RWPE1 (cell line): ENCODE results near the gene MATK.
A peak's percentile ranks its signal among the peaks of the same experiment; 100 is the strongest.

Experiments used
- CTCF ChIA-PET: fragments of 350-600 bp; sonication (Branson Sonifier 250); formaldehyde crosslinking; extraction: SDS; loops from one replicate; lab custom pipeline; 2021; lab: Yijun Ruan, JAX
- POLR2A ChIA-PET: fragments of 400-600 bp; formaldehyde crosslinking; extraction: SDS; loops from one replicate; lab custom pipeline; 2020; ENCODE audit warnings: antibody characterized with exemption; ENCODE audit not compliant: low non-redundant PET; lab: Yijun Ruan, JAX
- DNase-seq: peaks from one replicate; pipeline ENCODE4 v3.0.0; 2012; ENCODE audit warnings: low spot score
- H3K27ac ChIP-seq: fragments of 450-650 bp; 2 replicates; pipeline ENCODE4 v1.5.1; 2017
- CTCF ChIP-seq: fragments of 450-650 bp; conservative IDR thresholded peaks from 2 replicates; pipeline ENCODE4 v1.5.1; 2017; ENCODE audit warnings: low read depth, mild to moderate bottlenecking

MATK gene

GRCh38 chr19:3773814-3774515 is 12.2 kb downstream of the MATK start:
- POLR2A ChIA-PET = no interaction called here
- no peak overlapping the region for H3K27ac ChIP-seq
- no peak for DNase-seq
- no peak for TF ChIP-seq CTCF
- CTCF ChIA-PET = interaction anchor here (0.6 to 0.7 kb wide), 2 partner anchors 75 to 1632 kb away, joined by 3 to 7 read pairs; no protein-coding TSS in a partner anchor

- ChIA-PET CTCF (no interaction called here), POLR2A (no interaction called here)
- TF ChIP-seq CTCF = no peak
- no peak within 1 kb of the TSS for H3K27ac ChIP-seq
- no peak for DNase-seq
Observed at GRCh38 chr19:3771906-3772455, 14.2 kb downstream of the MATK start, which contains the start of gene RAX2. TSS of gene RAX2 (minus strand) at chr19:3772228. CDS start at chr19:3771742, 486 bp downstream.

DNA sequence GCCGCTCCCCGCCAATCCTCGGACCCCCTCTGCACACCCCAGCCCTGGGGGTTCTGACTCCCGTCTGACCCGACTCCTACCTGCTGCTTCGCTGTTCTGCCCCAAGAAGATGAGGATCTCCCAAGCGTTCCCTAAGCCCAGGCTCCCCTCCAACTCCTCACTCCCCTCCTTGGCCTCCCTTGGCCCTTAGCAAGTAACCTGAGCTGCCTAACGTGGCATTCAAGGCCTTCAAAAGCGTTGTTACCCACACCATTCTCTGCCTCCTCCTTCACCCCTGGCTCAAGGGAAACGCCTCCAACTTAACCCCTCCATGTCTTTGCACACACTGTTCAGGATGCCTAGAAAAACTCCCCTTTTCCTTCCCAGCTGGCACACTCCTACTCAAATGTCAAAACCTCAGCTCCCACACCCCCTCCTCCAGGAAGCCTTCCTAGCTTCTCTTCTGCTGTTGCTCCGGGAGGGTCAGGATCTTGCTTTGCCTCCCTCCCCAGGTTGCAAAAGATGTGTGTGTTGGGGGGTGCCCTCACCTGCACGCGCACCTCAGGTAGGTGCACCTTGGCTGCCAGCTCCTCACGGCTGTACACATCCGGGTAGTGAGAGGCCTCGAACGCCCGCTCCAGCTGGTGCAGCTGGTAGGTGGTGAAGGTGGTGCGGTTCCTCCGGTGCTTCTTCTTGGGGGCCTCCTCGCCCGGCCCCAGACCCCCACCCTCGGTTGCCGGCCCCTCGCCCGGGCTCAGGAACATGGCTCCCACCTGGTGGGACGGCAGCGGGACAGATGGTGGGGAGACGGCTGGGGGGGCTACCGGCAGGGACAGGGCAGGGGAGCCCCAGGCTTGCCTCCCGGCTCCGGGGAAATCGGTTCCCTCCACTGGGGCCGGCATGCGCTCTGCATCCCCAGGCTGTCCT is 14.9 kb downstream of the MATK start:
- no peak for DNase-seq
- H3K27ac ChIP-seq = no peak overlapping the region
- TF ChIP-seq CTCF = no peak
- POLR2A ChIA-PET = no interaction called here
- CTCF ChIA-PET = interaction anchor here (0.7 kb wide), 1 partner anchor 877 kb away, joined by 3 read pairs; no protein-coding TSS in a partner anchor

GRCh38 chr19:3770136-3770999 is 15.8 kb downstream of the MATK start:
- ChIA-PET POLR2A (no interaction called here), CTCF (no interaction called here)
- no peak for TF ChIP-seq CTCF
- DNase-seq = no peak
- H3K27ac ChIP-seq = no peak overlapping the region

GRCh38 chr19:3769494-3769893 is 16.7 kb downstream of the MATK start:
- DNase-seq = no peak
- ChIA-PET CTCF (interaction anchor here (0.7 kb wide), 1 partner anchor 788 kb away, joined by 3 read pairs; no protein-coding TSS in a partner anchor), POLR2A (no interaction called here)
- 0 out of 2 replicates have a peak overlapping the region, but pooled peaks have one; percentile 9 for H3K27ac ChIP-seq
- no peak for TF ChIP-seq CTCF
